ENCODE measurements around the gene PERP.

PERP gene

DNA sequence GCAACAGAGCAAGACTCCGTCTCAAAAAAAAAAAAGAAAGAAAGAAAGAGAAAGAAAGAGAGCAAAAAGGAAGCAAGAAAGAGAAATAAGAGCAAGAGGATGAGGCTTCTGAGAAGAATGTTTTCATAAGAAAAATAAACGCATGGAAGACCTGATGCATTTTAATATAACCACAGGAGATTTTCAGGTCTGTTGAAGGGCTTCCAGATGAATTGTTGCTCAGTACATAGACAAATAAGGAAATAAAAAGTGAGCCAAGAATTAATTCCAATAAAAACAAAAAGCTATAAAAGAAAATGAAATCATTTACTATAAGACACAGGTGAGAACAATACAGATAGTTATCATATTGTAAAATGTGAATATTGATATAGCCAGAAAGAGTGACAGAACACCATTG lies 43.5 kb downstream of the PERP start:
- DNase-seq (ENCODE audit: extremely low read depth, low read depth), result no peak
- TF ChIP-seq, protein P1, sequence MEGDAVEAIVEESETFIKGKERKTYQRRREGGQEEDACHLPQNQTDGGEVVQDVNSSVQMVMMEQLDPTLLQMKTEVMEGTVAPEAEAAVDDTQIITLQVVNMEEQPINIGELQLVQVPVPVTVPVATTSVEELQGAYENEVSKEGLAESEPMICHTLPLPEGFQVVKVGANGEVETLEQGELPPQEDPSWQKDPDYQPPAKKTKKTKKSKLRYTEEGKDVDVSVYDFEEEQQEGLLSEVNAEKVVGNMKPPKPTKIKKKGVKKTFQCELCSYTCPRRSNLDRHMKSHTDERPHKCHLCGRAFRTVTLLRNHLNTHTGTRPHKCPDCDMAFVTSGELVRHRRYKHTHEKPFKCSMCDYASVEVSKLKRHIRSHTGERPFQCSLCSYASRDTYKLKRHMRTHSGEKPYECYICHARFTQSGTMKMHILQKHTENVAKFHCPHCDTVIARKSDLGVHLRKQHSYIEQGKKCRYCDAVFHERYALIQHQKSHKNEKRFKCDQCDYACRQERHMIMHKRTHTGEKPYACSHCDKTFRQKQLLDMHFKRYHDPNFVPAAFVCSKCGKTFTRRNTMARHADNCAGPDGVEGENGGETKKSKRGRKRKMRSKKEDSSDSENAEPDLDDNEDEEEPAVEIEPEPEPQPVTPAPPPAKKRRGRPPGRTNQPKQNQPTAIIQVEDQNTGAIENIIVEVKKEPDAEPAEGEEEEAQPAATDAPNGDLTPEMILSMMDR (IDR thresholded peaks at IDR 0.05; ENCODE audit: low read depth, low read length, missing control alignments), result no peak
- no peak overlapping the region for H3K4me3 ChIP-seq (replicated peaks; ENCODE audit: low read depth, low read length)

DNA sequence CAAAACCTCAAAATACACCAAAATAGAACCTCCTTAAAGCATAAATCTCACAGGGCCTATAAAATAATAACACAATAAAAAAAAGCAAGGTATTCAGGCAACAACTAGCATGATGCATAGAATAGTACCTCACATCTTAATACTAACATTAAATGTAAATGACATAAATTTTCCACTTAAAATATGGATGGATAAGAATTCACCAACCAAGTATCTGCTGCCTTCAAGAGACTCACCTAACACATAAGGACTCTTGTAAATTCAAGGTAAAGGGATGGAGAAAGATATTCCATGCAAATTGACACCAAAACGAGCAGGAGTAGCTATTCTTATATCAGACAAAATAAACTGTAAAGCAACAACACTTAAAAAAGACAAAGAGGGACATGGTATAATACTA lies 52.2 kb downstream of the PERP start:
- no peak for DNase-seq (ENCODE audit: extremely low read depth, low read depth)
- H3K4me3 ChIP-seq (replicated peaks; ENCODE audit: low read depth, low read length), result no peak overlapping the region
- TF ChIP-seq, protein P1 (IDR thresholded peaks at IDR 0.05; ENCODE audit: low read depth, low read length, missing control alignments), result no peak

DNA sequence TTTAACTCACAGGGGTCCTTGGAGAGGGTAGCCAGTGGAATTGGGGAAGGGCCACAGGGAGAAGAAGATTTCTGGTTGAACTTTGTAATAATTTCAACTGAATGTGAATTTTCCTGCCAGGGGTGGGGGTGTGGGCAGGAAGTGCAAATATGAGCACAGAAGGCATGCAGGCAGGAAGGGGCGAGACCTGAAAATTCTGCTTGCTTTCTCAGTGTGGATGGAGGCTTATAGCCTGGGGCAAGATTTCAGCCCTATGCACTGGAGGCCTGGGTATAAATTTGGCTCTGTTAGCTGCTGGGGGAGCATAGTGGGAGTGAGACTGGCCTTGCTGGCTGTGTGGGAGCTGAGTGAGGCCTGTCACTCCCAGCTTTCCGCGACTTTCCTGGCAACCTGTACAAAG lies 54.4 kb downstream of the PERP start:
- TF ChIP-seq, protein P1 (IDR thresholded peaks at IDR 0.05; ENCODE audit: low read depth, low read length, missing control alignments), result no peak
- no peak overlapping the region for H3K4me3 ChIP-seq (replicated peaks; ENCODE audit: low read depth, low read length)
- DNase-seq (ENCODE audit: extremely low read depth, low read depth), result no peak

GRCh38 chr6:138044972-138045371 lies 62.2 kb downstream of the PERP start:
- TF ChIP-seq, protein P1 (IDR thresholded peaks at IDR 0.05; ENCODE audit: low read depth, low read length, missing control alignments), result no peak
- no peak for DNase-seq (ENCODE audit: extremely low read depth, low read depth)
- no peak overlapping the region for H3K4me3 ChIP-seq (replicated peaks; ENCODE audit: low read depth, low read length)

DNA sequence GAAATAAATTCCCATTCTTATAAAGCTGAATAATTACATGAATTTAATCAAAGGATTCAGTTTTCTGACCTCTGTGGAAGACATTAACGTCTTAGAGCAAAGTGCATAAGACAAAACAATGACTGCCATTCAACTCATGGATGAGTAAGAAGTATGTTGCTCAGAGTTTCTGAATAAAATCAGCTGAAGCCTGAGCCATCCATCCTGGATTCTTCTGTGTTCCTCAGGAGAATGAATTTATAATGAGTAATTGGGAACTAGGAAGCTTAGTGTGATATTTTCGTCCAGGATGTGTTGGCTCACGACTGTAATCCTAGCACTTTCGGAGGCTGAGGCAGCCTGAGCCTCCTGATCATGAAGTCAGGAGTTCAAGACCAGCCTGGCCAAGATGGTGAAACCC lies 62.8 kb downstream of the PERP start:
- no peak for DNase-seq (ENCODE audit: extremely low read depth, low read depth)
- TF ChIP-seq, protein P1 (IDR thresholded peaks at IDR 0.05; ENCODE audit: low read depth, low read length, missing control alignments), result no peak

More for the DNA sequence above, 62.8 kb downstream of the PERP start:
- no peak overlapping the region for H3K4me3 ChIP-seq (replicated peaks; ENCODE audit: low read depth, low read length)

Measured in HFF-Myc (cell line).